Prostate gland (tissue), 2 donors: ENCODE results near the gene PYY. TPM values are rescaled to one million over a fixed set of nuclear protein-coding genes. Genes with fewer than 3 reads are reported as not detected.
A peak's percentile ranks its signal among the peaks of the same experiment; 100 is the strongest.

Experiments used
- DNase-seq: peaks from one replicate; pipeline ENCODE4 v3.0.0-alpha.2; 2019; ENCODE audit warnings: low spot score
- H3K27ac ChIP-seq, 2 donors: fragments of 200-600 bp; sonication (generic); 2 replicates each; pipeline ENCODE4 v1.5.1; 2017 to 2019
- H3K27me3 ChIP-seq: fragments of 200-600 bp; sonication (generic); replicated peaks from 2 replicates; pipeline ENCODE4 v1.5.1; 2019; ENCODE audit not compliant: insufficient read depth
- H3K36me3 ChIP-seq, 2 donors: fragments of 200-600 bp; sonication (generic); 1 replicate in 1 of 2; 2 replicates in 1 of 2; pipeline versions ENCODE4 v1.5.1 to v1.8.1; 2017 to 2019
- H3K4me1 ChIP-seq: fragments of 200-600 bp; sonication (generic); replicated peaks from 2 replicates; pipeline ENCODE4 v1.5.1; 2019
- H3K4me3 ChIP-seq, 2 donors: fragments of 200-600 bp; sonication (generic); 2 replicates each; pipeline ENCODE4 v1.5.1; 2017 to 2019
- H3K9me3 ChIP-seq: fragments of 200-600 bp; sonication (generic); 2 replicates; pipeline ENCODE4 v1.5.1; 2017
- POLR2A ChIP-seq: fragments of 450-650 bp; IDR thresholded peaks from one replicate; pipeline ENCODE4 v1.6.1; 2016; ENCODE audit warnings: antibody characterized with exemption, mild to moderate bottlenecking
- POLR2AphosphoS5 ChIP-seq: sonication (generic); formaldehyde crosslinking; IDR thresholded peaks from one replicate; pipeline ENCODE4 v1.6.1; 2017; ENCODE audit warnings: antibody characterized with exemption
- WGBS: methylation state at CpG from one replicate; pipeline ENCODE4 v1.1.5; 2018; 5-methylcytosine and 5-hydroxymethylcytosine counted together
- intact Hi-C: fragments of 100-400 bp; cut with DNase I; formaldehyde crosslinking; loops from one replicate; pipeline ENCODE4 v1.14.2; 2022
- total RNA-seq, 2 donors: library from RNA; depleted of rRNA; stranded (reverse); fragments of >200 nt; gene quantifications; one replicate each; pipeline ENCODE4 v1.1.0, GENCODE V29; 2016
- TF ChIP-seq, protein P1 (sequence below), 4 experiments: fragments of 200-600 bp in 2 of 4; fragments of 450-650 bp in 2 of 4; sonication (generic) in 2 of 4; IDR thresholded peaks; 1 replicate in 3 of 4; 2 replicates in 1 of 4; pipeline ENCODE4 v1.5.1; 2016 to 2019; ENCODE audit warnings: antibody characterized with exemption in 4 of 4, mild to moderate bottlenecking in 2 of 4, moderate library complexity in 2 of 4

The PYY gene
- total RNA-seq, 2 donors from 2014 or later: not detected

DNA sequence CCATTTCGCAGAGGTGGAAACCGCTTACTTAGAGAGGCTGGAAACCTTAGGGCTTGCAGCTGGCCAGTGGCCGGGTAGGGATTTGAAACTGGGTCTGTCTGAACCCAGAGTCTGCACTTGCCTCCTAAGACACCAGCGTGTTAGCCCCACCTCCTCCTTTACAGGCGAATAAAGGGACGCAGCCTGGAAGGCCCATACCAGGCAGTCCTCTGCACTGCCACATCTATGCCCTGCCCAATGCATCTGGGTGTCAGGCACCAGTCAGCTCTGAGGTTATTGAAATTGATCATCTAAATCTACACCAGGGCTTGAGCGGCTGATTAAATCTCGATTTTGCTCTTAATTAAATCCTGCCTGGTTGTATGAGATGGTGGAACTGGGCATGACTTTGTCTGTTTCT is 30.8 kb upstream of the PYY start:
- H3K27ac ChIP-seq: no peak overlapping the region
- no peak for TF ChIP-seq POLR2AphosphoS5
- TF ChIP-seq, protein P1, sequence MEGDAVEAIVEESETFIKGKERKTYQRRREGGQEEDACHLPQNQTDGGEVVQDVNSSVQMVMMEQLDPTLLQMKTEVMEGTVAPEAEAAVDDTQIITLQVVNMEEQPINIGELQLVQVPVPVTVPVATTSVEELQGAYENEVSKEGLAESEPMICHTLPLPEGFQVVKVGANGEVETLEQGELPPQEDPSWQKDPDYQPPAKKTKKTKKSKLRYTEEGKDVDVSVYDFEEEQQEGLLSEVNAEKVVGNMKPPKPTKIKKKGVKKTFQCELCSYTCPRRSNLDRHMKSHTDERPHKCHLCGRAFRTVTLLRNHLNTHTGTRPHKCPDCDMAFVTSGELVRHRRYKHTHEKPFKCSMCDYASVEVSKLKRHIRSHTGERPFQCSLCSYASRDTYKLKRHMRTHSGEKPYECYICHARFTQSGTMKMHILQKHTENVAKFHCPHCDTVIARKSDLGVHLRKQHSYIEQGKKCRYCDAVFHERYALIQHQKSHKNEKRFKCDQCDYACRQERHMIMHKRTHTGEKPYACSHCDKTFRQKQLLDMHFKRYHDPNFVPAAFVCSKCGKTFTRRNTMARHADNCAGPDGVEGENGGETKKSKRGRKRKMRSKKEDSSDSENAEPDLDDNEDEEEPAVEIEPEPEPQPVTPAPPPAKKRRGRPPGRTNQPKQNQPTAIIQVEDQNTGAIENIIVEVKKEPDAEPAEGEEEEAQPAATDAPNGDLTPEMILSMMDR (IDR thresholded peaks at IDR 0.05): no peak
- no peak for TF ChIP-seq POLR2A
- intact Hi-C loops: no loop called here
- H3K4me1 ChIP-seq: no peaks in the 10 kb centered on the region
- no peak overlapping the region for H3K4me3 ChIP-seq
- no peaks in the 10 kb centered on the region for H3K9me3 ChIP-seq
- no peaks in the 10 kb centered on the region for H3K27me3 ChIP-seq
- no peak for DNase-seq
- no peaks in the 10 kb centered on the region for H3K36me3 ChIP-seq
- 90% methylated on average over 8 of the region's 8 CpGs for WGBS

DNA sequence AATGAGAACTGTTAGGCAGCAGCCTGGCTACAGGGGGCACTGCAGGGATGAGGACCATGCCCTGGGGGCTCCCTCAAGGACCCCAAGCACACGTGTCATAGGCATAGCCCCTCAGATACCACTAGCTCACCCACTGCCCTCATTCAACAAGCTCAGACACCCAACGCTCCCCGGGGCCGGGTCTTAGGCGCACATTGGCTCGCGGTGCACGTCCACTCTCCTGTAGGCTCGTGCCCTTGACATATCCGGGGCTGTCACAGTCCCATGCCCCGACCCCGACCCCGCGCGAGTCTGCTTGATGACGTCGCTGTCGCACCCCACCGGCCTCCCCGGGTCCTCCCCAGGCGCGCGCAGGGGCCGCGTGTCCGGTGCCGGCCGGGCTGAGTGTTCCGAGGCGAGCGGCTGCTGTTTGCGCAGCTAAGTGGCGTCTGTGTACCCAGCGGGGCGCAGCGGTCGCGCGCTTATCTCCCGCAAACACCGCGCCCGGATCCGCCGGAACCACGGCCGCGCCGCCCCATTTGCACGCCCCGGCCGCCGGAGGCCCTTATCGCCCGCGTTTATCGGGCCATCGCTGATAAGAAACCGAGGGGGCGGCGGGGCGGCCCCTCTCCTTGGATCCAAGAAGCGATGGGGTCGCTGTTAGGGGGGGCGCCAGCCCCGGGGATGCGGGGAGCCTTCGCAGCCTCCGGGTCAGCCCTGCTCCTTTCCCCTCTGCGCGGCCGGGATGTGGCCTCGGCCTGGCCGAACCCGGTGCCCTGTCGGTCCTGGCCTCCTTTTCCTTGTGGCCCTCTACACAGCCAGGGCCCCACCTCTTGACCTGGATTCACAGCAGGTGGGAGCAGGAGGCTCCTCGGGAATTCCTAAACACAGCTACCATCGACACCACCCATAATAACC is 30.0 kb upstream of the PYY start:
- Histone ChIP-seq H3K4me3 (peak overlapping the region; percentile 13 to 32), H3K9me3 (no peaks in the 10 kb centered on the region), H3K27me3 (no peaks in the 10 kb centered on the region), H3K27ac (no peak overlapping the region), H3K36me3 (no peaks in the 10 kb centered on the region), H3K4me1 (no peaks in the 10 kb centered on the region)
- DNase-seq: no peak
- TF ChIP-seq, protein P1 (IDR thresholded peaks at IDR 0.05): no peak
- TF ChIP-seq POLR2A (no peak), POLR2AphosphoS5 (no peak)
- intact Hi-C loops: no loop called here
- 5% methylated on average over 39 of the region's 78 CpGs for WGBS

DNA sequence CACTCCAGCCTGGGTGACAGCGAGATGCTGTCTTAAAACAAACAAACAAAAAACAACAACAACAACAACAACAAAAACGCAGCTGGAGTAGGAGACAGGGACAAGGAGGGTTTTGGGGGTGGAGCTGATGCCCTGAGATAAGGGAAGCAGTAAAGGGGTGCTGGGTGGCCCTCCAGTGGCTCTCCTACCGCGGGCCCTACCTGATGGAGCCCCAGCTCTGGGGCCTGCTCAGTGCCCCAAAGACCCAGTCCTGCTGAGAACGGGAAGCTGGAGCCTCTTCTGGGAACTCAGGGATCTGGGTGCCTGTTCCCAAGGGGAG is 29.4 kb upstream of the PYY start:
- H3K36me3 ChIP-seq: no peaks in the 10 kb centered on the region
- no peak overlapping the region for H3K4me3 ChIP-seq
- no peak overlapping the region for H3K27ac ChIP-seq
- intact Hi-C loops: no loop called here
- TF ChIP-seq POLR2AphosphoS5 (no peak), POLR2A (no peak)
- TF ChIP-seq, protein P1 (IDR thresholded peaks at IDR 0.05): no peak
- WGBS: 26% methylated on average over 5 of the region's 5 CpGs
- H3K9me3 ChIP-seq: no peaks in the 10 kb centered on the region
- no peak for DNase-seq
- H3K27me3 ChIP-seq: no peaks in the 10 kb centered on the region
- no peaks in the 10 kb centered on the region for H3K4me1 ChIP-seq

DNA sequence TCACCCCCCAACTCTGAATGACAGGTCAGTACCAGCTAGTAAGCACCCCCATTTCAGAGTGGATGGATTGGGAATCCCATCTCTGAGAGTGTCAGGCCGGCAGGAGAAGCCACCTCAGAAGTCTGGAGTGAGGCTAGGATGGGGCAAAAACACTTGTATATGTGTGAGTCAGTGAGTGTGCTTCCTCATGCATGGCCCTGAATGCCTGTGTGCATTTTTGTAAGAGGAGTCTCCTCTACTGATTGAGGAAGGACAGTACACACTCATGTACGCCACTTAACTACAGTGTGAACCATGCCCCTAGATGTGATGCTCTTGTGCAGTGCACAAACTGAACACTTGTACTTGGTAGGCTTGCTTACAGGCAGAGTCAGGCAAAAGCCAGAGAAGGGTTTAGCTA is 28.4 kb upstream of the PYY start:
- 83% methylated on average over 2 of the region's 2 CpGs for WGBS
- H3K36me3 ChIP-seq: no peaks in the 10 kb centered on the region
- H3K27me3 ChIP-seq: no peaks in the 10 kb centered on the region
- TF ChIP-seq POLR2A: no peak
- TF ChIP-seq, protein P1 (IDR thresholded peaks at IDR 0.05): no peak
- no peak for TF ChIP-seq POLR2AphosphoS5
- H3K4me1 ChIP-seq: no peaks in the 10 kb centered on the region
- H3K9me3 ChIP-seq: no peaks in the 10 kb centered on the region
- intact Hi-C loops: no loop called here
- H3K4me3 ChIP-seq: no peak overlapping the region
- H3K27ac ChIP-seq: no peak overlapping the region
- DNase-seq: no peak

DNA sequence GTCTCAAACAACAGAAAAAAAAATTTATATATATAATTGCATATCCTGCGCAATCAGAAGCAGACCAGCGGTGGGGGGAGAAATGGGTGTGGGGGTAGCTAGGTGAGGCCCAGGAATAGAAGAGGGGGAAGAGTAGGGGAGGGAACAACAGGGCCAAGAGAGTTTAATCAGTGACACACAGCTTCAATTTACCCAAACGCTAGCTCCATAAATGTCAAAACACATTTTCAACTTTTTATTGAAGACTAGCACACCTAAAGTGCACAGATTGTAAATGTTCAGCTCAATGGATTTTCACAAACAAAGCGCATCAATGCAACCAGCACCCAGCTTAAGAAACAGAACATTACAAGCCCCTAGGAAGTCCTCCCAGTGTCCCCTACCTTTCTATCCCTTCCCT is 25.9 kb upstream of the PYY start:
- Histone ChIP-seq H3K4me1 (no peaks in the 10 kb centered on the region), H3K27ac (no peak overlapping the region), H3K9me3 (no peaks in the 10 kb centered on the region), H3K27me3 (no peaks in the 10 kb centered on the region), H3K36me3 (no peaks in the 10 kb centered on the region), H3K4me3 (no peak overlapping the region)
- TF ChIP-seq, protein P1 (IDR thresholded peaks at IDR 0.05): no peak
- TF ChIP-seq POLR2A (no peak), POLR2AphosphoS5 (no peak)
- intact Hi-C loops: no loop called here
- DNase-seq: no peak
- WGBS: 55% methylated on average over 4 of the region's 4 CpGs
